IMR-90 (cell line): ENCODE results near the gene MICAL2.

Experiments
- CTCF ChIP-seq: conservative IDR thresholded peaks from 2 replicates; pipeline ENCODE4 v1.5.1; 2012; ENCODE audit warnings: mild to moderate bottlenecking, low read depth, low read length, improper control_type of control experiment
- POLR2A ChIP-seq: IDR thresholded peaks from 2 replicates; pipeline ENCODE4 v1.6.1; 2012; ENCODE audit warnings: mild to moderate bottlenecking, low read depth, low read length
- RFX5 ChIP-seq: IDR thresholded peaks from 2 replicates; pipeline ENCODE4 v1.8.0; 2012; ENCODE audit warnings: low read depth, mild to moderate bottlenecking, low read length, moderate library complexity

DNA sequence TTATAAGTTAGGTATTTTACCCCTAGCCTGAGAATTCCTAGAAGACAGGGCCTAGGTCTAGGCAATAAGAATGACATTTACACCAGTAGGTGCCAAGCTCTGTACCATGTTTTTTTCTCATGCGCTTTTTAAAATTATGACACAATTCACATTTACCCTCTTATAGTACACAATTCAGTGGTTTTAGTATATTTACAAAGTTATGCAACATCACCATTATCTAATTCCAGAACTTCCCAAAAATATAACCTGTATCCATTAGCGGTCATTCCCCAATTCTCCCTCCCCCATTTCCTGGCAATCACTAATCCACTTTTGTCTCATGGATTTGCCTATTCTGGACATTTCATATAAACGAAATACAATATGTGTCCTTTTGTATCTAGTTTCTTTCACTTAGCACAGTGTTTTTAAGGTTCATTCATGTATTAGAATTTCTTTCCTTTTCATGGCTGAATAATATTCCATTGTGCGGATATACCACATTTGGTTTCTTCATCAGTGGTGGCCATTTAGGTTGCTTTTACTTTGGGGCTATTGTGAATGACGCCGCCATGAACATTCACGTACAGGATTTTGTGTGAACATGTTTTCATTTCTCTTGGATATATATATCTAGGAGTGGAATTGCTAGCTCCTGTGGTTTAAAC lies 92.4 kb downstream of the MICAL2 start:
- TF ChIP-seq POLR2A = no peak
- no peak for TF ChIP-seq CTCF
- no peak for TF ChIP-seq RFX5
